ENCODE measurements around the gene SULF2. TPM values are rescaled to one million over a fixed set of nuclear protein-coding genes. Genes with fewer than 3 reads are reported as not detected.
A peak's percentile ranks its signal among the peaks of the same experiment; 100 is the strongest.
"Not testable (repeated sequence)": the region's sequence is repeated elsewhere in the genome, so short reads cannot be mapped to it uniquely, and the experiment has no call there.

The SULF2 gene
- under 1 TPM; 0.17 to 0.34 TPM for total RNA-seq

DNA sequence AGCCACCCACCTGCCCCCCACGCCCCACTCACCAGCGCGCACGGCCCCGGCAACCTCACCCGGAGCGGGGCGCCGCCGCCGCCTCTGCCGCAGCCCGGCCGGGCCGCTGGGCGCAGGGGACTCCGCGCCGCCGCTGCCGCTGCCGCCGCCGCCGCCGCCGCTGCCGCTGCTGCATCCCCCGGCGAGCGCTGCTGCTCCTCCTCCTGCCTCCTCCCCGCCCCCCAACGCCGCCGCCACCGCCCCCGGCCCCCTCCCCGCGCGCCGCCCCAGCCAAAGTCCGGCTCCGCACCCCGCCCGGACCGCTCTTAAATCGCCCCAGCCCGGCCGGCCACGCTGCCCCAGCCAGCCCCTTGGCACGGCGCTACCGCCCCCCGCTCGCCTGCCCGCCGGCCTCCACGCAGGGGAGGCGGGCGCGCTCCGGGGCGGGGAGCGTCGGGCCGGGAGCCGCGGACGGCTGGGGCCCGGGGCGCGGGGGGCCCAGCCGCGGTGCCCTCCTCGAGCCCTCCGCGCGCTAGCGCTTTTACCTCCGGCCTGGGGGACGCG, at the start of gene SULF2:
Gene SULF2, minus strand, starts transcription at position 171 of the 543 bp plus-strand sequence. CDS start 28,118 bp downstream, outside the sequence.
- ChIA-PET CTCF (no interaction called here), POLR2A (no interaction called here)
- Mint-ChIP-seq H3K4me1 (ENCODE audit: low read depth) (peaks cover 11% of the 10 kb centered on the region), H3K9me3 (no peaks in the 10 kb centered on the region), H3K27ac (no peak within 1 kb of the TSS), H3K4me3 (peak within 1 kb of the TSS; percentile 64), H3K36me3 (no peaks in the 10 kb centered on the region), H3K27me3 (peaks cover 51% of the 10 kb centered on the region)
- DNase-seq: no peak
- intact Hi-C loops (cut with micrococcal nuclease): no loop called here

DNA sequence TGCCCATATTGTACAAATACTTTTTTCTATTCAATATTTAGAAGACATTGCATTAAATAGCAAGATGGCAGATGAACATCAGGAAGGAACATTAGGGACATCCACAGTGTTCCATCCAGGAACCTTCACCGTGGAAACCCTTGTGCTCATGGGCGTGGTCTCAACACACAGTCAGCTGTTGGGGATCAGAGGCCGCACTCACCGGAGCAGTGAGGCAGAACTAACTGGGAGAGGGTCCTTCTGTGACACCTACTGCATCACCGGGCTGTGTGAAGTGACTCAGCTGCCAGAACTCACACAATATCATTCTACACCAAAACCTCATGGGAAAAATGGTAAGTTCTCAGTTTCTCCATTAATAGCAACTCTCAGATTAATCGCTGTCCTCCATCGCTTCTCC, 46.4 kb upstream of the SULF2 start:
- H3K4me3 Mint-ChIP-seq; H3K27ac Mint-ChIP-seq; CTCF ChIA-PET; H3K4me1 Mint-ChIP-seq (ENCODE audit: low read depth); intact Hi-C loops (cut with micrococcal nuclease); POLR2A ChIA-PET; H3K9me3 Mint-ChIP-seq; H3K27me3 Mint-ChIP-seq; DNase-seq; H3K36me3 Mint-ChIP-seq: not testable (repeated sequence)

DNA sequence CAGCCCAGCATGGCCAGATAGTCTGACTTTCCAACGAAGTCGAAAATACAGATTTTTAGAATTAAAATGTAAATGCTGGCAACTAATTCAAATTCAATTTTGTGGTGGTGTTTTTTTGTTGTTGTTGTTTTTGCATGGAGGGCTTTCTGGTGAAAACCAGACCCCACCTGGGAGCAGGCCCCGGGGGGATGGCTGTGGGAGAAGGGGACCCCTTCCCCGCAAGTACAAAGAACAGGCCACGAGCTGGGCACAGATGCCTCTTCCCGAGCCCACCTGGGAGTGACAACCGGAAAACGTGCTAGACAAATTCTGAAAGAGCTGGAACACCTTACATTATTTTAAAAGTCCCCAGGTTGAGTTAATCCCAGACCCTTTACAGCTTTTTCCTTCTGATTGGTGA, 41.4 kb upstream of the SULF2 start:
- H3K9me3 Mint-ChIP-seq; H3K27ac Mint-ChIP-seq; H3K36me3 Mint-ChIP-seq; intact Hi-C loops (cut with micrococcal nuclease); CTCF ChIA-PET; H3K4me1 Mint-ChIP-seq (ENCODE audit: low read depth); POLR2A ChIA-PET; H3K27me3 Mint-ChIP-seq; DNase-seq; H3K4me3 Mint-ChIP-seq: not testable (repeated sequence)

DNA sequence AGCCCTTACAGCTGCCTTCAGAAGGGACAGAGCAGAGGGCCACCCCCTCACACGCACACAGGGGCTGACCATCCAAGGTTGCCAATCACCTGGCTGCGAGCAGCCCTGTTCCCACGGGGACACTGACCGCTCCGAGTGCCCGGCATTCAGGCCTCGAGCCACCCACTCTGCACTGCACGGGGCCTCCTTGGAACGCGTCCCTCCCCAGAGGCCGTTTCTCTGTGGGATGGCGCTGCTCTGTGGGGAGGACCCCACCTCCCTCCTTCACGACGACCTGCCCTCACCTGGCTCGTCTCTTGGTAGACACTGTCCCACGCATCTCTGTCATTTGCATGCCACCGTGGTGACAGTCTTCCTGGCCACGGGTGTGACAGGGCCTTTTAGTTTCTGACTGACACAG, 40.7 kb upstream of the SULF2 start:
- H3K9me3 Mint-ChIP-seq; CTCF ChIA-PET; intact Hi-C loops (cut with micrococcal nuclease); H3K4me1 Mint-ChIP-seq (ENCODE audit: low read depth); POLR2A ChIA-PET; DNase-seq; H3K27ac Mint-ChIP-seq; H3K4me3 Mint-ChIP-seq; H3K27me3 Mint-ChIP-seq; H3K36me3 Mint-ChIP-seq: not testable (repeated sequence)

DNA sequence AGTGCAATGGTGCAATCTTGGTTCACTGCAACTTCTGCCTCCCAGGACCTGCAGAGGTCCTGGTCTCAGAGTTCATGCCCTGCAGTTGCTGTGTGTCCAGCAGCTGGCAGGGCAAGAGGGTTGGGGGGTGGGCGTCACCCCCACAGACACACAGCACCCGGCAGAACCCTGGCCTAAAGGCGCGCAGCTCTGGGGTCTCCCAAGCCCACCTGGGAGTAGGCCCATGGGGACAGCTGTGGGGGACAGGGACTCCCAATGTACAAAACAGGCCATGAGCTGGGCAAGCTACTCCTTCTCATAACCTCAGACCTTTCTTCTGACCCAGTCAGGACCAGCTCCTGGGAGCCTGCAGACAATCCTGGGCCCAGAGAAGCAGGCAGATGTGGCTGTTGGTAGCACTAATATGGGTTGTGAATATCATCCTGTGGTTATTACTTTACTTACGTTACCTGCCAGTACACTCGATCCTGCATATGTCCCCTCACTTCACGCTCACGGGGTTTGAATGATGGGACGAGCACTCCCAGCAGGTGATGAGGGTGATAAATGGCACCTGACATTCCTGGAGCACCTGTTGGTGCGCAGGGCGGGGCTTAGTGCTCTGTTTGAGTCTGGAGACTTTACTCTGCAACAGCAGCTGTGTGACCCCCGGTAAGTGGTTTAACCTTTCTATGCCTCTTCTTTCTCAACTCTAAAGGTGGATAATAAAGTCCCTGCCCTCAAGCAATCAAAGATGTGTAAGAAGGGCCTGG, 39.9 kb upstream of the SULF2 start:
- no peaks in the 10 kb centered on the region for H3K36me3 Mint-ChIP-seq
- no peak overlapping the region for H3K27ac Mint-ChIP-seq
- peaks cover 3% of the 10 kb centered on the region for H3K27me3 Mint-ChIP-seq
- no peak overlapping the region for H3K4me3 Mint-ChIP-seq
- CTCF ChIA-PET: no interaction called here
- H3K9me3 Mint-ChIP-seq: no peaks in the 10 kb centered on the region
- intact Hi-C loops (cut with micrococcal nuclease): no loop called here
- no peak for DNase-seq
- no peaks in the 10 kb centered on the region for H3K4me1 Mint-ChIP-seq (ENCODE audit: low read depth)
- POLR2A ChIA-PET: no interaction called here

DNA sequence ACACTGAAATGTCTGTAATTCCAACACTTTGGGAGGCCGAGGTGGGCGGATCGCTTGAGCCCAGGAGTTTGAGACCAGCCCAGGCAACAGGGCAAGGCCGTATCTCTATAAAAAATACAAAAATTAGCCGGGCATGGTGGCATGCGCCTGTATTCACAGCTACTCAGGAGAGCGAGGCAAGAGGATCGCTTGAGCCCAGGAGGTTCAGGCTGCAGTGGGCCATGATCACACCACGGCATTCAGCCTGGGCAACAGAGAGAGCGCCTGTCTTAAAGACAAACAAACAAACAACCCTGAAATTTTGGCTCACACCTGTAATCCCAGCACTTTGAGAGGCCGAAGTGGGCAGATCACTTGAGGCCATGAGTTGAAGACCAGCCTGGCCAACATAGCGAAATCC, 38.7 kb upstream of the SULF2 start:
- H3K4me3 Mint-ChIP-seq; H3K4me1 Mint-ChIP-seq (ENCODE audit: low read depth); H3K36me3 Mint-ChIP-seq; POLR2A ChIA-PET; CTCF ChIA-PET; H3K27ac Mint-ChIP-seq; H3K27me3 Mint-ChIP-seq; intact Hi-C loops (cut with micrococcal nuclease); H3K9me3 Mint-ChIP-seq; DNase-seq: not testable (repeated sequence)

GRCh38 chr20:47821481-47822100, 36.3 kb upstream of the SULF2 start:
- H3K4me3 Mint-ChIP-seq: no peak overlapping the region
- ChIA-PET CTCF (no interaction called here), POLR2A (no interaction called here)

DNA sequence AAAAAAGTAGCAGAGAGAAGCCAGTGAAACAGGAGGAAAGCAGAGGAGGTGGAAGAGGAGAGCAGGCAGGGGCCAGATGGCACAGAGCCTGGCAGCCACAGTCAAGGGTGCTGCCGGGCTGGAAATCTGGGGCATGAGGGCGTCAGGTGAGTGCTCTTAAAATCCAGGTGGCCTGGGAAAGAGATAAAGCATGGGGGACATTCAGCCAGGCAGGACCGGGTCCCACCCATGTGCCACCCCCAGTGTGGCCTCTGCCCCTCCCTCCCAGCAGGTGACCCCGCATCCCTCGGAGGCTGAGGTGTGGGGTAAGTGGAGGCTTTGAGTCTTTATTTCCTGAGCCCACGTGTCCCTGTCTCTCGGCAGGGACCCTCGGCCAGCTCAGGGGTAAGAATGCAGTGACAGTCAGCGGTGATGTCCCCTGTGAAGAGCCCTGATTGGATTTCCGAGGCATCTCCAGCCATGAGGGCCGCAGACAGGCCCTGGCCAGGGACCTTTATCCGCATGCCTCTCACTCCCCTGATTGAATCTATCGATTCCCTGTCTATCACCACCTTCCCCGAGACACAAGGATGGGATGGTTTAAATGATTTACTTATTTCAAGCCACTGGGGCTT, 33.8 kb upstream of the SULF2 start:
- Mint-ChIP-seq H3K27me3 (peaks cover 20% of the 10 kb centered on the region), H3K9me3 (no peaks in the 10 kb centered on the region), H3K36me3 (no peaks in the 10 kb centered on the region), H3K4me3 (no peak overlapping the region), H3K27ac (no peak overlapping the region), H3K4me1 (ENCODE audit: low read depth) (no peaks in the 10 kb centered on the region)
- POLR2A ChIA-PET: no interaction called here
- intact Hi-C loops (cut with micrococcal nuclease): no loop called here
- no peak for DNase-seq
- CTCF ChIA-PET: no interaction called here

More at GRCh38 chr20:47821481-47822100, 36.3 kb upstream of the SULF2 start:
- no peak for DNase-seq
- no peaks in the 10 kb centered on the region for H3K36me3 Mint-ChIP-seq
- H3K27me3 Mint-ChIP-seq: peaks cover 9% of the 10 kb centered on the region
- intact Hi-C loops (cut with micrococcal nuclease): no loop called here
- H3K27ac Mint-ChIP-seq: no peak overlapping the region
- H3K4me1 Mint-ChIP-seq (ENCODE audit: low read depth): no peaks in the 10 kb centered on the region
- H3K9me3 Mint-ChIP-seq: no peaks in the 10 kb centered on the region

- intact Hi-C loops (cut with micrococcal nuclease): no loop called here
- CTCF ChIA-PET: no interaction called here
Measured at GRCh38 chr20:47818466-47818865, 33.2 kb upstream of the SULF2 start.

DNA sequence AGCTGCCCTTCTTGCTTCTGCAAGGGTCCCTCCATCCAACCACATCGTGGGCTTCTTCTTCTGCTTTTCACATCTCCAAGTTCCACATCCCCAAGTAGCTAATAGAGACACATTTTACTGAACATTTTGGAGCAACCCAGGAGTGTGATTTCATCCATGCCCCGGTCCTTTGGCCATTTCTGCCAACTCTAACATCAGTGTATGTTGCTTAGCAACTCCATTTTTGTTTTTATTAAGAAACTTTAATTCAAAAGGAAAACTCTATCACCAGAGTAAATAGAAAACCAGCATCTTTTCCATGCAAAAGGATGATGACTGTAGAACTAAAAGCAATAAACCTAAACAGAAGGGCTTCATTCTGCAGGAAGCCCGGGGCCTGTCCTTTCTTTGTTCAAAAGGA, 32.7 kb upstream of the SULF2 start:
- POLR2A ChIA-PET: no interaction called here
- CTCF ChIA-PET: no interaction called here
- Mint-ChIP-seq H3K4me1 (ENCODE audit: low read depth) (no peaks in the 10 kb centered on the region), H3K27ac (no peak overlapping the region), H3K4me3 (no peak overlapping the region), H3K27me3 (peaks cover 24% of the 10 kb centered on the region), H3K36me3 (no peaks in the 10 kb centered on the region), H3K9me3 (no peaks in the 10 kb centered on the region)
- DNase-seq: no peak
- intact Hi-C loops (cut with micrococcal nuclease): no loop called here

More at GRCh38 chr20:47818466-47818865, 33.2 kb upstream of the SULF2 start:
- peaks cover 24% of the 10 kb centered on the region for H3K27me3 Mint-ChIP-seq
- no peak for DNase-seq
- POLR2A ChIA-PET: no interaction called here
- H3K4me3 Mint-ChIP-seq: no peak overlapping the region
- no peaks in the 10 kb centered on the region for H3K4me1 Mint-ChIP-seq (ENCODE audit: low read depth)
- H3K27ac Mint-ChIP-seq: no peak overlapping the region
- no peaks in the 10 kb centered on the region for H3K9me3 Mint-ChIP-seq
- no peaks in the 10 kb centered on the region for H3K36me3 Mint-ChIP-seq

- peaks cover 24% of the 10 kb centered on the region for H3K27me3 Mint-ChIP-seq
- CTCF ChIA-PET: no interaction called here
- no peak overlapping the region for H3K4me3 Mint-ChIP-seq
- no peak overlapping the region for H3K27ac Mint-ChIP-seq
- no peaks in the 10 kb centered on the region for H3K9me3 Mint-ChIP-seq
- H3K36me3 Mint-ChIP-seq: no peaks in the 10 kb centered on the region
- no peaks in the 10 kb centered on the region for H3K4me1 Mint-ChIP-seq (ENCODE audit: low read depth)
- no peak for DNase-seq
- POLR2A ChIA-PET: no interaction called here
- intact Hi-C loops (cut with micrococcal nuclease): no loop called here
Measured at GRCh38 chr20:47817573-47817972, 32.3 kb upstream of the SULF2 start.

- no peak for DNase-seq
- H3K4me3 Mint-ChIP-seq: no peak overlapping the region
- ChIA-PET POLR2A (no interaction called here), CTCF (no interaction called here)
- intact Hi-C loops (cut with micrococcal nuclease): no loop called here
- no peaks in the 10 kb centered on the region for H3K9me3 Mint-ChIP-seq
- no peak overlapping the region for H3K27ac Mint-ChIP-seq
- H3K36me3 Mint-ChIP-seq: no peaks in the 10 kb centered on the region
- H3K4me1 Mint-ChIP-seq (ENCODE audit: low read depth): no peaks in the 10 kb centered on the region
- H3K27me3 Mint-ChIP-seq: peaks cover 25% of the 10 kb centered on the region
Measured at GRCh38 chr20:47816487-47817451, 31.5 kb upstream of the SULF2 start.
